ENCODE data around the gene MARCHF10.

The MARCHF10 gene

DNA sequence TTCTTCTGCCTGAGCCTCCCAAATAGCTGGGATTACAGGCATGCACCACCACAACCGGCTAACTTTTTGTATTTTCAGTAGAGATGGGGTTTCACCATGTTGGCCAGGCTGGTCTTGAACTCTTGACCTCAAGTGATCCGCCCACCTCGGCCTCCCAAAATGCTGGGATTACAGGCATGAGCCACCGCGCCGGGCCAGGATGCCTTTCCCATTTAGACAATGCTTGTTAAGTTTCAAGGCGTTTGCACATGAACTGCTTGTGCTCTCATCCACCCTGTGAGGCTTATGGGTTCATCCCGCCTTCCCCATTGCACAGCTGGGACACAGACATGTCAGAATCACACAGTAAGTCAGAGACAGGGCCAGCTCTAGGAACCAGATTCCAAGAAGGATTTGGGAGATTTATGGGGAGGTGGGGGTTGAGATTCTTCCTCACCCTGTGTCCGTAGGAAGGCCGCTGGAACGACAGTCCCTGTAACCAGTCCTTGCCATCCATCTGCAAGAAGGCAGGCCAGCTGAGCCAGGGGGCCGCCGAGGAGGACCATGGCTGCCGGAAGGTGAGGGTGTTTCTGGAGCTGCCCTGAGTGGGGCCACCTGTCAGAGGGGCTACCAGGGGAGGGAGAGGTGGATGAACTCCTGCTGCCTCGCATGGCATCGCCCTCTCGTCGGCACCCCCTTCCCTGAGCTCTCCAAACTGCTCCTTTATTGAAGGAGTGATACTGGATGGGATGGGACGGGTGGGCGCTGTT lies 134.3 kb downstream of the MARCHF10 start:
- DNase-seq (ENCODE audit: low read depth) = no peak
- TF ChIP-seq POLR2A (IDR thresholded peaks at IDR 0.05; ENCODE audit: extremely low read depth, insufficient read length) = no peak
- TF ChIP-seq, protein P1, sequence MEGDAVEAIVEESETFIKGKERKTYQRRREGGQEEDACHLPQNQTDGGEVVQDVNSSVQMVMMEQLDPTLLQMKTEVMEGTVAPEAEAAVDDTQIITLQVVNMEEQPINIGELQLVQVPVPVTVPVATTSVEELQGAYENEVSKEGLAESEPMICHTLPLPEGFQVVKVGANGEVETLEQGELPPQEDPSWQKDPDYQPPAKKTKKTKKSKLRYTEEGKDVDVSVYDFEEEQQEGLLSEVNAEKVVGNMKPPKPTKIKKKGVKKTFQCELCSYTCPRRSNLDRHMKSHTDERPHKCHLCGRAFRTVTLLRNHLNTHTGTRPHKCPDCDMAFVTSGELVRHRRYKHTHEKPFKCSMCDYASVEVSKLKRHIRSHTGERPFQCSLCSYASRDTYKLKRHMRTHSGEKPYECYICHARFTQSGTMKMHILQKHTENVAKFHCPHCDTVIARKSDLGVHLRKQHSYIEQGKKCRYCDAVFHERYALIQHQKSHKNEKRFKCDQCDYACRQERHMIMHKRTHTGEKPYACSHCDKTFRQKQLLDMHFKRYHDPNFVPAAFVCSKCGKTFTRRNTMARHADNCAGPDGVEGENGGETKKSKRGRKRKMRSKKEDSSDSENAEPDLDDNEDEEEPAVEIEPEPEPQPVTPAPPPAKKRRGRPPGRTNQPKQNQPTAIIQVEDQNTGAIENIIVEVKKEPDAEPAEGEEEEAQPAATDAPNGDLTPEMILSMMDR (IDR thresholded peaks at IDR 0.05; ENCODE audit: low read depth, low read length) = no peak
- no peak for TF ChIP-seq MYC (IDR thresholded peaks at IDR 0.05; ENCODE audit: low read depth, low read length)
- TF ChIP-seq, protein P2, sequence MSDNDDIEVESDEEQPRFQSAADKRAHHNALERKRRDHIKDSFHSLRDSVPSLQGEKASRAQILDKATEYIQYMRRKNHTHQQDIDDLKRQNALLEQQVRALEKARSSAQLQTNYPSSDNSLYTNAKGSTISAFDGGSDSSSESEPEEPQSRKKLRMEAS (IDR thresholded peaks at IDR 0.05; ENCODE audit: low read depth, low read length) = no peak
- no peak overlapping the region for H3K4me3 ChIP-seq (ENCODE audit: low read depth, low read length)

DNA sequence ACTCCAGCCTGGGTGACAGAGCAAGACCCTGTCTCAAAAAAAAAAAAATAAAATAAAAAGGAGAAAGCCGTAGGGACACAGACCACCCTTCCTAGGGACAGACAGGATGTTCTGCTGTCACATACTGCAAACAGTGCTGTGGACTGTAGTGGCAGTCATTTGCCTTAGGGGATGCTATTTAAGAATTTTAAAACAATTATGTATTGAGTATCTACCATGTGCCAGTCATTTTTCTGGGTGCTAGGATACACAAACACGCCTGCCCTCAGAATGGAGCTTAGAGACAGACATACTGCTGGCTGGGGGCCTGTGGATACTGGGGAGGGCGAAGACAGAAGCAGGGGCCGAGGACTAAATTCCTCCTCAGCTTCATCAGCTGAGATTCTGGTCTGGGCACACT lies 135.2 kb downstream of the MARCHF10 start:
- TF ChIP-seq, protein P2 (IDR thresholded peaks at IDR 0.05; ENCODE audit: low read depth, low read length) = no peak
- no peak for TF ChIP-seq MYC (IDR thresholded peaks at IDR 0.05; ENCODE audit: low read depth, low read length)
- TF ChIP-seq, protein P1 (IDR thresholded peaks at IDR 0.05; ENCODE audit: low read depth, low read length) = no peak
- TF ChIP-seq POLR2A (IDR thresholded peaks at IDR 0.05; ENCODE audit: extremely low read depth, insufficient read length) = no peak
- no peak overlapping the region for H3K4me3 ChIP-seq (ENCODE audit: low read depth, low read length)
- no peak for DNase-seq (ENCODE audit: low read depth)

DNA sequence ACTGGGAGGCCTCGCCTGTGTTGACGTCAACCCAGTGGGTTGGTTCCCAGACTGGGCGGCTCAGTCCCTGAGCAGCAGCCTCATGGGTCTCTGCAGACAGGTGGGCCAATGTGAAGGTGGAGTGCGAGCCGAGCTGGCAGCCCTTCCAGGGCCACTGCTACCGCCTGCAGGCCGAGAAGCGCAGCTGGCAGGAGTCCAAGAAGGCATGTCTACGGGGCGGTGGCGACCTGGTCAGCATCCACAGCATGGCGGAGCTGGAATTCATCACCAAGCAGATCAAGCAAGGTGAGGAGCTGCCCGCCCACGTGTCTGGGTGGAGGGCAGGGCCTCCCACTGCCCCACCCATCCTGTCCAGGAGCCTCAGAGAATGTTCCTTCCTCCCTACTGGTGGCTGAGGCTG lies 136.6 kb downstream of the MARCHF10 start:
- no peak for TF ChIP-seq POLR2A (IDR thresholded peaks at IDR 0.05; ENCODE audit: extremely low read depth, insufficient read length)
- TF ChIP-seq, protein P2 (IDR thresholded peaks at IDR 0.05; ENCODE audit: low read depth, low read length) = no peak
- TF ChIP-seq MYC (IDR thresholded peaks at IDR 0.05; ENCODE audit: low read depth, low read length) = no peak
- TF ChIP-seq, protein P1 (IDR thresholded peaks at IDR 0.05; ENCODE audit: low read depth, low read length) = no peak
- DNase-seq (ENCODE audit: low read depth) = no peak
- H3K4me3 ChIP-seq (ENCODE audit: low read depth, low read length) = no peak overlapping the region

DNA sequence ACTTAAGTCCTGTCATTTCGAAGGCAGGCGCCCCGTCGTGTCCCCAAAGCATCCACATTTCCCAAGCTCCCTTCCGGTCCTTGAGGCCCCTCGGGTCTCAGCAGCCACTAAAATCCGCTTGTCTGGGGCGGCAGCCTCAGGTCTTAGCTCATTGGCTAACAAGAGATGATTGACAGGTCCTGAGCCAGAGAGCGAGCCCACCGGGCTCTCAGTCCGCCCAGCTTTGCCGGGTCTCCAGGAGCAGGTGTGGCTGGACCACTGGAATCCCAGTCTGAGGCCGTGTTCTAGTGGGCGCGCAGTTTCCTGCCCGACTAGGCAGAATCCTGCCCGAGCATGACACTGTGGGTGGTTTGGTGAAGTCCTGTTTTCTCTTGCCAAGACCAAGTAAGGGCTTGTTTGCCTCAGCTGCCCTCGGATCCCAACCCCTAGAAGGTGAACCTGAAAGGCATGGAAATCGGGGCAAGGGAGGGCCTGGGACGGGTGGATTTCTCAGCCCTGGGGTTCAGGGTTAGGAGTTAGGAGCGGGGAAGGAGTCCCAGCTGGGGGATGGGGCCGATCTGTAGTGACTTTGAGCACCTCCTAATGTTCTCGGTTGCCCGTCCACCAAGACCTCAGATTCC lies 137.8 kb downstream of the MARCHF10 start:
- TF ChIP-seq, protein P2 (IDR thresholded peaks at IDR 0.05; ENCODE audit: low read depth, low read length) = no peak
- TF ChIP-seq POLR2A (IDR thresholded peaks at IDR 0.05; ENCODE audit: extremely low read depth, insufficient read length) = no peak
- TF ChIP-seq, protein P1 (IDR thresholded peaks at IDR 0.05; ENCODE audit: low read depth, low read length) = no peak
- TF ChIP-seq MYC (IDR thresholded peaks at IDR 0.05; ENCODE audit: low read depth, low read length) = no peak
- DNase-seq (ENCODE audit: low read depth) = no peak
- no peak overlapping the region for H3K4me3 ChIP-seq (ENCODE audit: low read depth, low read length)

DNA sequence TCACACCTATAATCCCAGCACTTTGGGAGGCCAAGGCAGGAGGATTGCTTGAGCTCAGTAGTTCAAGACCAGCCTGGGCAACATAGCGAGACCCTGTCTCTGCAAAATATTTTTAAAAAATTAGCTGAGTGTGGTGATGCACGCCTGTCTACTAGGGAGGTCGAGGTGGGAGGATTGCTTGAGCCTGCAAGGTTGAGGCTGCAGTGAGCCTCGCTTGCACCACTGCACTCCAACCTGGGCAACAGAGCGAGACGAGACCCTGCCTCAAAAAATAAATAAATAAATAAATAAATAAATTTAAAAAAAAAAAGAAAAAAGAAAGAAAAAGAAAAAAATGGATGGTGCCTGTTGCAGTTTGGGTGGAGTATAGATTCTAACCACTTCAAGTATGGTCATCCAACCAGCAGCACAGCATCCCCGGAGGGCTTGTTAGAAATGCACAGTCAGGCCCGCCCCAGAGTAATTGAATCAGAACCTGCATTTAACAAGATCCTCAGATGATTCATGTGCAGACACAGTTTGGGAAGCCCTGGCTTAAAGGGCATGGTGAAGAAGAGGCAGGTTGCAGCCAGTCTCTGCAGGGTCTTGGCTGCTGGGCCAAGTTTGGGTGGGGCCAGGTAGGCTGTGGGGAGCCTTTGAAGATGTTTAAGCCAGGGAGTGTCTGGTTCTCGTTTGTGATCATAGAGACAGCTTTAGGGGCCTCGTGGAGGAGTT lies 139.9 kb downstream of the MARCHF10 start:
- DNase-seq (ENCODE audit: low read depth) = peak; percentile 57
- TF ChIP-seq, protein P1 (IDR thresholded peaks at IDR 0.05; ENCODE audit: low read depth, low read length) = no peak
- TF ChIP-seq, protein P2 (IDR thresholded peaks at IDR 0.05; ENCODE audit: low read depth, low read length) = no peak
- TF ChIP-seq POLR2A (IDR thresholded peaks at IDR 0.05; ENCODE audit: extremely low read depth, insufficient read length) (no peak), MYC (IDR thresholded peaks at IDR 0.05; ENCODE audit: low read depth, low read length) (no peak)
- no peak overlapping the region for H3K4me3 ChIP-seq (ENCODE audit: low read depth, low read length)

Measured in NB4 (cell line).